GM21717 (cell line): ENCODE measurements around the gene CBY2.
A peak's percentile ranks its signal among the peaks of the same experiment; 100 is the strongest.
"Not testable (repeated sequence)": the region's sequence is repeated elsewhere in the genome, so short reads cannot be mapped to it uniquely, and the experiment has no call there.

Experiments
- ATAC-seq: cut with Tn5 transposase; IDR thresholded peaks from one replicate; pipeline ENCODE4 v1.9.1; 2021; ENCODE audit warnings: mild to moderate bottlenecking, moderate library complexity; ENCODE audit not compliant: unreplicated experiment

CBY2 gene

GRCh38 chr13:45702088-45702487 lies at the start of gene CBY2:
Gene CBY2, plus strand, starts transcription at chr13:45702320. Its CDS starts 71 bp downstream, at chr13:45702391.
- ATAC-seq: no peak

- ATAC-seq: no peak
Observed at GRCh38 chr13:45654633-45655349, 47.3 kb upstream of the CBY2 start.

GRCh38 chr13:45658586-45659235 lies 43.4 kb upstream of the CBY2 start:
- ATAC-seq: no peak

- no peak for ATAC-seq
Observed at GRCh38 chr13:45659536-45659935, 42.6 kb upstream of the CBY2 start.

GRCh38 chr13:45660458-45660857 lies 41.7 kb upstream of the CBY2 start:
- not testable (repeated sequence) for ATAC-seq

GRCh38 chr13:45662162-45662561 lies 40.0 kb upstream of the CBY2 start:
- ATAC-seq: no peak

- not testable (repeated sequence) for ATAC-seq
Observed at GRCh38 chr13:45662903-45663302, 39.2 kb upstream of the CBY2 start.

GRCh38 chr13:45669626-45670025 lies 32.5 kb upstream of the CBY2 start:
- ATAC-seq: not testable (repeated sequence)

- no peak for ATAC-seq
Observed at GRCh38 chr13:45670189-45670885, 31.8 kb upstream of the CBY2 start.

- ATAC-seq: no peak
Observed at GRCh38 chr13:45674908-45675307, 27.2 kb upstream of the CBY2 start.

GRCh38 chr13:45678282-45678681 lies 23.8 kb upstream of the CBY2 start:
- ATAC-seq: no peak

- ATAC-seq: no peak
Observed at GRCh38 chr13:45681113-45681512, 21.0 kb upstream of the CBY2 start.

GRCh38 chr13:45682494-45683008 lies 19.6 kb upstream of the CBY2 start:
- ATAC-seq: no peak

- no peak for ATAC-seq
Observed at GRCh38 chr13:45683701-45684100, 18.4 kb upstream of the CBY2 start.

GRCh38 chr13:45688577-45688976 lies 13.5 kb upstream of the CBY2 start:
- ATAC-seq: no peak

GRCh38 chr13:45690636-45691035 lies 11.5 kb upstream of the CBY2 start:
- ATAC-seq: no peak

- no peak for ATAC-seq
Observed at GRCh38 chr13:45691251-45691650, 10.9 kb upstream of the CBY2 start.

- no peak for ATAC-seq
Observed at GRCh38 chr13:45691667-45692066, 10.5 kb upstream of the CBY2 start.

- ATAC-seq: peak; percentile 55
Observed at GRCh38 chr13:45695198-45695730, 6.9 kb upstream of the CBY2 start.

GRCh38 chr13:45696610-45697226 lies 5.4 kb upstream of the CBY2 start:
- ATAC-seq: peak; percentile 40
